SHP77 treated with DMSO at 0.1 percent for 48 hours (cell line): ENCODE data around the gene ZNF385D.

ENCODE experiments used
- DNase-seq: peaks from one replicate; lab custom pipeline; 2025; lab: John Stamatoyannopoulos, UW

Gene ZNF385D

GRCh38 chr3:21601178-21601577 is 149.8 kb downstream of the ZNF385D start:
- DNase-seq, result no peak

GRCh38 chr3:21599890-21600289 is 151.1 kb downstream of the ZNF385D start:
- no peak for DNase-seq

- DNase-seq, result no peak
Observed at GRCh38 chr3:21592828-21593227, 158.2 kb downstream of the ZNF385D start.

- DNase-seq, result no peak
Observed at GRCh38 chr3:21587894-21588293, 163.1 kb downstream of the ZNF385D start.

GRCh38 chr3:21585216-21585740 is 165.7 kb downstream of the ZNF385D start:
- DNase-seq, result no peak

GRCh38 chr3:21573291-21573690 is 177.7 kb downstream of the ZNF385D start:
- DNase-seq, result no peak

GRCh38 chr3:21564531-21564930 is 186.5 kb downstream of the ZNF385D start:
- DNase-seq, result no peak

- no peak for DNase-seq
Observed at GRCh38 chr3:21562243-21562642, 188.8 kb downstream of the ZNF385D start.

- no peak for DNase-seq
Observed at GRCh38 chr3:21561472-21561871, 189.5 kb downstream of the ZNF385D start.

- no peak for DNase-seq
Observed at GRCh38 chr3:21551019-21551418, 200.0 kb downstream of the ZNF385D start.

- no peak for DNase-seq
Observed at GRCh38 chr3:21544076-21544462, 206.9 kb downstream of the ZNF385D start.

GRCh38 chr3:21543380-21544075 is 207.5 kb downstream of the ZNF385D start:
- DNase-seq, result no peak

GRCh38 chr3:21542656-21543379 is 208.2 kb downstream of the ZNF385D start:
- DNase-seq, result no peak

- DNase-seq, result no peak
Observed at GRCh38 chr3:21540265-21540664, 210.7 kb downstream of the ZNF385D start.

- DNase-seq, result no peak
Observed at GRCh38 chr3:21534462-21534861, 216.5 kb downstream of the ZNF385D start.

- DNase-seq, result no peak
Observed at GRCh38 chr3:21533002-21533401, 218.0 kb downstream of the ZNF385D start.

- DNase-seq, result no peak
Observed at GRCh38 chr3:21531909-21532308, 219.1 kb downstream of the ZNF385D start.

GRCh38 chr3:21528291-21528995 is 222.6 kb downstream of the ZNF385D start:
- DNase-seq, result no peak

- DNase-seq, result no peak
Observed at GRCh38 chr3:21526461-21526860, 224.5 kb downstream of the ZNF385D start.

- DNase-seq, result no peak
Observed at GRCh38 chr3:21524133-21524532, 226.9 kb downstream of the ZNF385D start.

GRCh38 chr3:21520106-21520963 is 230.7 kb downstream of the ZNF385D start:
- DNase-seq, result no peak

- DNase-seq, result no peak
Observed at GRCh38 chr3:21517184-21517583, 233.8 kb downstream of the ZNF385D start.
